SK-N-SH treated with all-trans-retinoic acid at 6 μM for 48 hours (cell line): ENCODE data around the gene TUBB4B.
"Not testable (repeated sequence)": the region's sequence is repeated elsewhere in the genome, so short reads cannot be mapped to it uniquely, and the experiment has no call there.

Experiments used
- ATAC-seq: fragments of 200-7000 bp; cut with Tn5 transposase; 3 replicates; pipeline ENCODE4 v1.9.1; 2020; ENCODE audit warnings: mild to moderate bottlenecking, moderate library complexity
- ARNTL ChIP-seq: fragments of 450-650 bp; formaldehyde crosslinking; IDR thresholded peaks from 2 replicates; pipeline ENCODE4 v1.5.0; 2020; ENCODE audit warnings: low read depth, mild to moderate bottlenecking, moderate library complexity, borderline replicate concordance
- CSDC2 ChIP-seq: fragments of 250-450 bp; sonication (Bioruptor Pico); IDR thresholded peaks from 2 replicates; pipeline ENCODE4 v1.5.0; 2020; ENCODE audit warnings: mild to moderate bottlenecking, moderate library complexity
- ESRRG ChIP-seq: fragments of 250-450 bp; sonication (Bioruptor Pico); IDR thresholded peaks from 2 replicates; pipeline ENCODE4 v1.6.1; 2021; ENCODE audit warnings: mild to moderate bottlenecking
- GLIS3 ChIP-seq: fragments of 250-450 bp; sonication (Bioruptor Pico); IDR thresholded peaks from 2 replicates; pipeline ENCODE4 v1.5.0; 2020; ENCODE audit warnings: mild to moderate bottlenecking, moderate library complexity
- OSR1 ChIP-seq: fragments of 250-450 bp; sonication (Bioruptor Pico); IDR thresholded peaks from 2 replicates; pipeline ENCODE4 v1.8.0; 2022; ENCODE audit warnings: moderate library complexity, mild to moderate bottlenecking, inconsistent platforms
- SNAI2 ChIP-seq: fragments of 250-450 bp; sonication (Bioruptor Pico); IDR thresholded peaks from 2 replicates; pipeline ENCODE4 v1.5.0; 2020; ENCODE audit warnings: mild to moderate bottlenecking, moderate library complexity
- TCF4 ChIP-seq: fragments of 250-450 bp; sonication (Bioruptor Pico); IDR thresholded peaks from 2 replicates; pipeline ENCODE4 v1.8.0; 2021; ENCODE audit warnings: mild to moderate bottlenecking, moderate library complexity, borderline replicate concordance
- TOX ChIP-seq: fragments of 250-450 bp; sonication (Bioruptor Pico); IDR thresholded peaks from 2 replicates; pipeline ENCODE4 v1.8.0; 2021; ENCODE audit warnings: mild to moderate bottlenecking, moderate library complexity, borderline replicate concordance
- TF ChIP-seq, protein P1 (sequence below): fragments of 250-450 bp; sonication (Bioruptor Pico); IDR thresholded peaks from 2 replicates; pipeline ENCODE4 v1.5.0; 2020; ENCODE audit warnings: mild to moderate bottlenecking, moderate library complexity
- TF ChIP-seq, protein P2 (sequence below): fragments of 250-450 bp; sonication (Bioruptor Pico); IDR thresholded peaks from 2 replicates; pipeline ENCODE4 v1.5.1; 2021; ENCODE audit warnings: mild to moderate bottlenecking, moderate library complexity
- TF ChIP-seq, protein P3 (sequence below): fragments of 250-450 bp; sonication (Bioruptor Pico); IDR thresholded peaks from 2 replicates; pipeline ENCODE4 v1.5.1; 2020; ENCODE audit warnings: low read depth, mild to moderate bottlenecking, moderate library complexity
- TF ChIP-seq, protein P4 (sequence below): fragments of 250-450 bp; sonication (Bioruptor Pico); IDR thresholded peaks from 2 replicates; pipeline ENCODE4 v1.8.0; 2020; ENCODE audit warnings: mild to moderate bottlenecking, moderate library complexity, borderline replicate concordance

Gene TUBB4B

DNA sequence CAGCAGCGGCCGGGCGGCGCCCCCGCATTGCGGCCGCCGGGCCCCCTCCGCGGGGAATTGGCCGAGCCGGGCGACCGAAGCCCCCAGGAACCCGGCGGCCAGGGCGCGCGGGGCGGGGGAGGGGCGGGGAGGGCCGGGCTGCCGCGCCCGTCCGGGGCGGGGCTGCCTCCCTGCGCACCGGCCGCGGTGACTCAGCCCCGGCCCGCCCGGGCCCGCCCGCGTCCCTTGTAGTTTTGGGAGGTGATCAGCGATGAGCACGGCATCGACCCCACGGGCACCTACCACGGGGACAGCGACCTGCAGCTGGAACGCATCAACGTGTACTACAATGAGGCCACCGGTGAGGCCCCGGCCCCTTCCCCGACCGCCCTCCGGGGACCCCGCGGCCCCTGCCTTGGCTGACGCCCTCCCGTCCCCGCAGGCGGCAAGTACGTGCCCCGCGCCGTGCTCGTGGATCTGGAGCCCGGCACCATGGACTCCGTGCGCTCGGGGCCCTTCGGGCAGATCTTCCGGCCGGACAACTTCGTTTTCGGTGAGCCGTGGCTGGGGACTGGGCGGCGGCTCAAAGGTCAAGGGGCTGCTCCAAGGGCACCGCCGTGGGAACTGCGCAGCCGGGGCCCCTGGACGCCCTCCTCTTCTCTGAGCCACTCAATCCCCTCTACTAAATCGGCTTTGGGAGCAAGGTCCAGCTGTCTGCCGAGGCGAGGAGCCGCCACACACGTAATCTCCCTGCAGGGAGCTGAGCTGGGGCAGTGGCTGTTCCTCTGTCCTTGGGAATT is 592 bp downstream of the TUBB4B start:
- TF ChIP-seq GLIS3 = no peak
- no peak for ATAC-seq

DNA sequence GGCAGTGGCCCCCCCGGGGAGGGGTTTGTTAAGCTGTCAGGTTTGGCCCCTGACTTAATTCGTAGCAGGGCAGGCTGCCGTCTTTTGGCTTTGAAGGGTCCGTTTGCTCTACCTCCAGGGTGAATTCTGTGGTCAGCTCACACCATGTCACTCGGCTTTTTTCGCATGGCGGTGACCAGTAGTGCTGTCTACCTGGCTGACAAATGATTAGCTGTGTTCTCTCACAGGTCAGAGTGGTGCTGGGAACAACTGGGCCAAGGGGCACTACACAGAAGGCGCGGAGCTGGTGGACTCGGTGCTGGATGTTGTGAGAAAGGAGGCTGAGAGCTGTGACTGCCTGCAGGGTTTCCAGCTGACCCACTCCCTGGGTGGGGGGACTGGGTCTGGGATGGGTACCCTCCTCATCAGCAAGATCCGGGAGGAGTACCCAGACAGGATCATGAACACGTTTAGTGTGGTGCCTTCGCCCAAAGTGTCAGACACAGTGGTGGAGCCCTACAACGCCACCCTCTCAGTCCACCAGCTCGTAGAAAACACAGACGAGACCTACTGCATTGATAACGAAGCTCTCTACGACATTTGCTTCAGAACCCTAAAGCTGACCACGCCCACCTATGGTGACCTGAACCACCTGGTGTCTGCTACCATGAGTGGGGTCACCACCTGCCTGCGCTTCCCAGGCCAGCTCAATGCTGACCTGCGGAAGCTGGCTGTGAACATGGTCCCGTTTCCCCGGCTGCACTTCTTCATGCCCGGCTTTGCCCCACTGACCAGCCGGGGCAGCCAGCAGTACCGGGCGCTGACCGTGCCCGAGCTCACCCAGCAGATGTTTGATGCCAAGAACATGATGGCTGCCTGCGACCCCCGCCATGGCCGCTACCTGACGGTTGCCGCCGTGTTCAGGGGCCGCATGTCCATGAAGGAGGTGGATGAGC is 1.4 kb downstream of the TUBB4B start:
- TF ChIP-seq TOX (CRISPR knock-in tag) = no peak
- TF ChIP-seq, protein P1, sequence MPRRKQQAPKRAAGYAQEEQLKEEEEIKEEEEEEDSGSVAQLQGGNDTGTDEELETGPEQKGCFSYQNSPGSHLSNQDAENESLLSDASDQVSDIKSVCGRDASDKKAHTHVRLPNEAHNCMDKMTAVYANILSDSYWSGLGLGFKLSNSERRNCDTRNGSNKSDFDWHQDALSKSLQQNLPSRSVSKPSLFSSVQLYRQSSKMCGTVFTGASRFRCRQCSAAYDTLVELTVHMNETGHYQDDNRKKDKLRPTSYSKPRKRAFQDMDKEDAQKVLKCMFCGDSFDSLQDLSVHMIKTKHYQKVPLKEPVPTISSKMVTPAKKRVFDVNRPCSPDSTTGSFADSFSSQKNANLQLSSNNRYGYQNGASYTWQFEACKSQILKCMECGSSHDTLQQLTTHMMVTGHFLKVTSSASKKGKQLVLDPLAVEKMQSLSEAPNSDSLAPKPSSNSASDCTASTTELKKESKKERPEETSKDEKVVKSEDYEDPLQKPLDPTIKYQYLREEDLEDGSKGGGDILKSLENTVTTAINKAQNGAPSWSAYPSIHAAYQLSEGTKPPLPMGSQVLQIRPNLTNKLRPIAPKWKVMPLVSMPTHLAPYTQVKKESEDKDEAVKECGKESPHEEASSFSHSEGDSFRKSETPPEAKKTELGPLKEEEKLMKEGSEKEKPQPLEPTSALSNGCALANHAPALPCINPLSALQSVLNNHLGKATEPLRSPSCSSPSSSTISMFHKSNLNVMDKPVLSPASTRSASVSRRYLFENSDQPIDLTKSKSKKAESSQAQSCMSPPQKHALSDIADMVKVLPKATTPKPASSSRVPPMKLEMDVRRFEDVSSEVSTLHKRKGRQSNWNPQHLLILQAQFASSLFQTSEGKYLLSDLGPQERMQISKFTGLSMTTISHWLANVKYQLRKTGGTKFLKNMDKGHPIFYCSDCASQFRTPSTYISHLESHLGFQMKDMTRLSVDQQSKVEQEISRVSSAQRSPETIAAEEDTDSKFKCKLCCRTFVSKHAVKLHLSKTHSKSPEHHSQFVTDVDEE = no peak
- no peak for TF ChIP-seq TCF4 (CRISPR knock-in tag)
- TF ChIP-seq ESRRG (CRISPR knock-in tag) = no peak
- TF ChIP-seq, protein P2, sequence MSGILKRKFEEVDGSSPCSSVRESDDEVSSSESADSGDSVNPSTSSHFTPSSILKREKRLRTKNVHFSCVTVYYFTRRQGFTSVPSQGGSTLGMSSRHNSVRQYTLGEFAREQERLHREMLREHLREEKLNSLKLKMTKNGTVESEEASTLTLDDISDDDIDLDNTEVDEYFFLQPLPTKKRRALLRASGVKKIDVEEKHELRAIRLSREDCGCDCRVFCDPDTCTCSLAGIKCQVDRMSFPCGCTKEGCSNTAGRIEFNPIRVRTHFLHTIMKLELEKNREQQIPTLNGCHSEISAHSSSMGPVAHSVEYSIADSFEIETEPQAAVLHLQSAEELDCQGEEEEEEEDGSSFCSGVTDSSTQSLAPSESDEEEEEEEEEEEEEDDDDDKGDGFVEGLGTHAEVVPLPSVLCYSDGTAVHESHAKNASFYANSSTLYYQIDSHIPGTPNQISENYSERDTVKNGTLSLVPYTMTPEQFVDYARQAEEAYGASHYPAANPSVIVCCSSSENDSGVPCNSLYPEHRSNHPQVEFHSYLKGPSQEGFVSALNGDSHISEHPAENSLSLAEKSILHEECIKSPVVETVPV = no peak
- TF ChIP-seq SNAI2 (CRISPR knock-in tag) = no peak
- TF ChIP-seq OSR1 (CRISPR knock-in tag) = no peak
- no peak for TF ChIP-seq GLIS3
- no peak for TF ChIP-seq CSDC2 (CRISPR knock-in tag)
- ATAC-seq = no peak

DNA sequence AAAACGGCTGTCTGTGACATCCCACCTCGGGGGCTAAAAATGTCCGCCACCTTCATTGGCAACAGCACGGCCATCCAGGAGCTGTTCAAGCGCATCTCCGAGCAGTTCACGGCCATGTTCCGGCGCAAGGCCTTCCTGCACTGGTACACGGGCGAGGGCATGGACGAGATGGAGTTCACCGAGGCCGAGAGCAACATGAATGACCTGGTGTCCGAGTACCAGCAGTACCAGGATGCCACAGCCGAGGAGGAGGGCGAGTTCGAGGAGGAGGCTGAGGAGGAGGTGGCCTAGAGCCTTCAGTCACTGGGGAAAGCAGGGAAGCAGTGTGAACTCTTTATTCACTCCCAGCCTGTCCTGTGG is 2.2 kb downstream of the TUBB4B start:
- not testable (repeated sequence) for ATAC-seq

DNA sequence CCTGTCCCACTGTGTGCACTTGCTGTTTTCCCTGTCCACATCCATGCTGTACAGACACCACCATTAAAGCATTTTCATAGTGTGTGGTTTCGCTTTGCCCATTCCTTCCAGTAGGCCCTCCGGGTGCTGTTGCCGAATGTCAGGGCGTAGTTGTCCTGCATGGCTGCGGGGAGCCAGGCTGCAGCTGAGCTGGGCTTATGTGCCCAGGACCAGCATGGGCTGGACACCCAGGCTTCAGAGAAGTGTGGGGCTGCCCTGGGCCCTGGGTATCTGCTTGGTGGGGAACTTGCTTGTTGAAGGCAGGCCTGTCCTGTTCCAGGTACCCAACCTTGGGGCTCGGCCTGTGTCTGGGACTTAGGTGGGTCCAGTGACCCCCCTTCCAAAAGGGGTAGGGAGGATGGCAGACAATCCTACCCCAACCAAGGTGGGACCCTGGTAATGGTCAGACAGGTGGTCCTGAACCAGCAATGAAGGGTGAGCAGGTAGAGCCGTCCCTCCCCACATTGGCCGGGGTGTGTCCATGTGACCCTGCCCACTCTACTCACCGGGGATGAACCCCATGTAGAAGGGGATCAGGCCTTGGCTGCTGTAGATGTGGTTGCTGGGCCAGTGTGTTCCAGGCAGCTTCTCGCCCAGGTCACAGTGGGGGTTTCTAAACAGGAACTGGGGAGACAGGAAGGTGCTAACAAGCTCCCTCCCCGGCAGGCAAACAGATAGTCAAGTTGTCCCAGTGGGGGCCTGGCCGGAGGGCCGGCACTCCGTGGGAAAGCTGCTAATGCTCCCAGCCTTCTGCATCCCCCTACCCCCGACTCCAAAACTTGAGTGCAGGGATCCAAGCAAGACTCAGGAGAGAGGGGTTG is 2.8 kb downstream of the TUBB4B start:
- ATAC-seq = no peak; the same call in 2 of the 3 replicates

DNA sequence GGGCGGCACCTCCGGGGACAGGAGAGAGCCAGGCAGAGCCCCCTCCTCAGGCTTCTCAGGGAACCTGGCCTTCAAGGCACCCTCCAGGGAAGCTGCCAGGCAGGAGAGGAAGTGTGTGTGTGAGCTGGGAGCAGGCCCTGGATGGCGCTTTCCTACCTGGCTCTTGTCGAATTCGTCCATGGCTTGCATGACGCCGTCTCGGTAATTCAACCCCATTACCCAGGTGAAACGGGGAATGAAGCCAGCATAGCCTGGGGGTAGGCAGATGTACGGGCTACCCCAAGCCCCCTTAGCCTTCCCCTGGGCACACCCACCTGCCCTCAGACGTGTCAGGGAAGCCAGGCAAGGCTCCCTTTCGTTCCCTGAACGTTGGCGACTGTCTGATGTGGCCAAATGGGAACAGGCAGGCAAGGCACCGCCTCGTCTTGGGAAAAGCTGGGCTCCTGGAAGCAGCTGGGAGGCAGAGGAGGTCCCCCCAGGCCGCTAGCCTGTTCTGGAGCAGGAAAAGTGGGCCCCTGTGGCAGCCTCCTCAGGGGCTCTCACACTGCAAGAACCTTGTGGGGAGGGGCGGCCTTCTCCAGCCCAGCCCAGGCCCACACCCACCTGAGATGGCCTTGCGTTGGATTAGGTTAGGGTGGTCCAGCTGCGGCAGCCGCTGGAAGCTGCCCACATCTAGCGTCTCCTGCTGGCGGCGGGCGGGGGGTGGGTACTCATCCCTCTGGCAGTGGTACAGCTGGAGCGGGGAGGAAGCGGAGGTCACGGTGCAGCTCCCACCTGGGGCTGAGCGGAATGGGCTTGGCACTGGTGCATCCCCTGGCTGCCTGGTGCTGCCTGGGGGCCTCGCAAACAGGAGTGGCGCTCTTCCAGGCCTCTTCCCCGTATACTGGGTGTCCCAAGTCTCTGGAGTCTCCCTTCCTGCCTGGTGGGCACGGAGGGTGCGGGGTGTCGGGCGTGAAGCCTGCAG is 3.7 kb downstream of the TUBB4B start:
- peak; percentile 0; the same call in 2 of the 3 replicates for ATAC-seq
- TF ChIP-seq, protein P3, sequence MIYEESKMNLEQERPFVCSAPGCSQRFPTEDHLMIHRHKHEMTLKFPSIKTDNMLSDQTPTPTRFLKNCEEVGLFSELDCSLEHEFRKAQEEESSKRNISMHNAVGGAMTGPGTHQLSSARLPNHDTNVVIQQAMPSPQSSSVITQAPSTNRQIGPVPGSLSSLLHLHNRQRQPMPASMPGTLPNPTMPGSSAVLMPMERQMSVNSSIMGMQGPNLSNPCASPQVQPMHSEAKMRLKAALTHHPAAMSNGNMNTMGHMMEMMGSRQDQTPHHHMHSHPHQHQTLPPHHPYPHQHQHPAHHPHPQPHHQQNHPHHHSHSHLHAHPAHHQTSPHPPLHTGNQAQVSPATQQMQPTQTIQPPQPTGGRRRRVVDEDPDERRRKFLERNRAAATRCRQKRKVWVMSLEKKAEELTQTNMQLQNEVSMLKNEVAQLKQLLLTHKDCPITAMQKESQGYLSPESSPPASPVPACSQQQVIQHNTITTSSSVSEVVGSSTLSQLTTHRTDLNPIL (CRISPR knock-in tag) = no peak

More for the DNA sequence above, 2.8 kb downstream of the TUBB4B start:
- no peak for TF ChIP-seq ARNTL (CRISPR knock-in tag)
- TF ChIP-seq, protein P4, sequence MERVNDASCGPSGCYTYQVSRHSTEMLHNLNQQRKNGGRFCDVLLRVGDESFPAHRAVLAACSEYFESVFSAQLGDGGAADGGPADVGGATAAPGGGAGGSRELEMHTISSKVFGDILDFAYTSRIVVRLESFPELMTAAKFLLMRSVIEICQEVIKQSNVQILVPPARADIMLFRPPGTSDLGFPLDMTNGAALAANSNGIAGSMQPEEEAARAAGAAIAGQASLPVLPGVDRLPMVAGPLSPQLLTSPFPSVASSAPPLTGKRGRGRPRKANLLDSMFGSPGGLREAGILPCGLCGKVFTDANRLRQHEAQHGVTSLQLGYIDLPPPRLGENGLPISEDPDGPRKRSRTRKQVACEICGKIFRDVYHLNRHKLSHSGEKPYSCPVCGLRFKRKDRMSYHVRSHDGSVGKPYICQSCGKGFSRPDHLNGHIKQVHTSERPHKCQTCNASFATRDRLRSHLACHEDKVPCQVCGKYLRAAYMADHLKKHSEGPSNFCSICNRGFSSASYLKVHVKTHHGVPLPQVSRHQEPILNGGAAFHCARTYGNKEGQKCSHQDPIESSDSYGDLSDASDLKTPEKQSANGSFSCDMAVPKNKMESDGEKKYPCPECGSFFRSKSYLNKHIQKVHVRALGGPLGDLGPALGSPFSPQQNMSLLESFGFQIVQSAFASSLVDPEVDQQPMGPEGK (CRISPR knock-in tag) = 0 out of 2 replicates have a peak, but pooled peaks have one; percentile 10
